PFSK-1 (cell line): ENCODE measurements around the gene TCP11L2.

Experiments used
- FOXP2 ChIP-seq: optimal IDR thresholded peaks from 2 replicates; pipeline ENCODE3; 2011; ENCODE audit warnings: borderline replicate concordance, control low read depth, inconsistent platforms; ENCODE audit not compliant: insufficient read depth; ENCODE audit errors: extremely low read length, extremely low read depth
- POLR2AphosphoS5 ChIP-seq: IDR thresholded peaks from 2 replicates; pipeline ENCODE4 v1.6.1; 2012; ENCODE audit warnings: low read depth, mild to moderate bottlenecking, control low read depth, low read length, moderate library complexity
- REST ChIP-seq, 2 experiments: IDR thresholded peaks; 2 replicates each; pipeline versions ENCODE4 v1.6.1 to v1.8.0; 2011 to 2012; ENCODE audit warnings: low read depth in 2 of 2, low read length in 2 of 2, control low read depth in 1 of 2, inconsistent platforms in 1 of 2, mild to moderate bottlenecking in 1 of 2, moderate library complexity in 1 of 2; ENCODE audit not compliant: insufficient read depth in 1 of 2
- SIN3A ChIP-seq: IDR thresholded peaks from 2 replicates; pipeline ENCODE4 v1.6.1; 2012; ENCODE audit warnings: mild to moderate bottlenecking, low read length, moderate library complexity, borderline replicate concordance; ENCODE audit not compliant: insufficient read depth
- TAF1 ChIP-seq: IDR thresholded peaks from 2 replicates; pipeline ENCODE4 v1.6.1; 2012; ENCODE audit warnings: low read length, control low read depth, borderline replicate concordance; ENCODE audit not compliant: insufficient read depth

TCP11L2 gene

GRCh38 chr12:106296179-106296877 is 6.2 kb upstream of the TCP11L2 start:
- TF ChIP-seq SIN3A (no peak), REST (IDR thresholded peaks at IDR 0.05; ENCODE audit: insufficient read depth in 1 of 2, low read depth in 2 of 2, low read length in 2 of 2) (no peak), TAF1 (no peak), FOXP2 (no peak), POLR2AphosphoS5 (no peak)

- TF ChIP-seq SIN3A: no peak
- no peak for TF ChIP-seq POLR2AphosphoS5
- no peak for TF ChIP-seq TAF1
Observed at GRCh38 chr12:106297075-106297474, 5.5 kb upstream of the TCP11L2 start.

- TF ChIP-seq REST (IDR thresholded peaks at IDR 0.05; ENCODE audit: insufficient read depth in 1 of 2, low read depth in 2 of 2, low read length in 2 of 2) (no peak), FOXP2 (no peak), POLR2AphosphoS5 (no peak), SIN3A (no peak), TAF1 (no peak)
Observed at GRCh38 chr12:106297681-106298080, 4.9 kb upstream of the TCP11L2 start.

GRCh38 chr12:106299202-106299774 is 3.2 kb upstream of the TCP11L2 start:
- TF ChIP-seq FOXP2: no peak

- TF ChIP-seq SIN3A (no peak), REST (IDR thresholded peaks at IDR 0.05; ENCODE audit: insufficient read depth in 1 of 2, low read depth in 2 of 2, low read length in 2 of 2) (no peak), FOXP2 (no peak), TAF1 (no peak), POLR2AphosphoS5 (no peak)
Observed at GRCh38 chr12:106300761-106301160, 1.8 kb upstream of the TCP11L2 start.

- no peak for TF ChIP-seq SIN3A
Observed at GRCh38 chr12:106301241-106301610, 1.3 kb upstream of the TCP11L2 start.

- TF ChIP-seq FOXP2 (no peak), TAF1 (no peak), SIN3A (no peak), REST (IDR thresholded peaks at IDR 0.05; ENCODE audit: insufficient read depth in 1 of 2, low read depth in 2 of 2, low read length in 2 of 2) (no peak), POLR2AphosphoS5 (no peak)
Observed at GRCh38 chr12:106301611-106302321, 767 bp upstream of the TCP11L2 start.
